ENCODE data around the gene HIP1R. TPM values are rescaled to one million over a fixed set of nuclear protein-coding genes. Genes with fewer than 3 reads are reported as not detected.

Gene HIP1R
- total RNA-seq, result 31.1 and 31.5 TPM in 2 replicates

GRCh38 chr12:122834921-122835749 lies at the start of gene HIP1R:
Gene HIP1R, plus strand, starts transcription at chr12:122835457. Its CDS starts 94 bp downstream, at chr12:122835551.

GRCh38 chr12:122895704-122896636 lies 60.7 kb downstream of the HIP1R start, which contains the start of gene VPS37B:
Gene VPS37B, minus strand, starts transcription at chr12:122896124. Its CDS starts 62 bp downstream, at chr12:122896062.

Other genes starting within 250 kb of the HIP1R start
- gene HCAR2, start 132.1 kb upstream of the HIP1R start, total RNA-seq, result not detected in 2 replicates
- not detected in 2 replicates for gene HCAR3, start 118.6 kb upstream of the HIP1R start, total RNA-seq
- 0.34 and 0.74 TPM in 2 replicates for gene HCAR1, start 104.6 kb upstream of the HIP1R start, total RNA-seq
- 26.9 and 30.3 TPM in 2 replicates for gene DENR, start 82.6 kb upstream of the HIP1R start, total RNA-seq
- gene CCDC62, start 60.9 kb upstream of the HIP1R start, total RNA-seq, result under 0.01 TPM in 1 of 2 replicates, not detected in the other
- gene VPS37B, start 60.7 kb downstream of the HIP1R start, total RNA-seq, result 27.7 and 30.0 TPM in 2 replicates
- 7.7 and 9.1 TPM in 2 replicates for gene ABCB9, start 131.0 kb downstream of the HIP1R start, total RNA-seq
- gene OGFOD2, start 139.8 kb downstream of the HIP1R start, total RNA-seq, result 14.6 and 16.3 TPM in 2 replicates
- 173 and 203 TPM in 2 replicates for gene ARL6IP4, start 145.2 kb downstream of the HIP1R start, total RNA-seq

Measured in bronchus fibroblast of lung (primary cell).